Upper lobe of left lung (tissue), 6 donors: ENCODE results near the gene MEIOSIN. TPM values are rescaled to one million over a fixed set of nuclear protein-coding genes. Genes with fewer than 3 reads are reported as not detected.
"Not testable (repeated sequence)": the region's sequence is repeated elsewhere in the genome, so short reads cannot be mapped to it uniquely, and the experiment has no call there.

Source experiments
- ATAC-seq, 2 donors: fragments of 200-7000 bp; cut with Tn5 transposase; one replicate each; pipeline ENCODE4 v1.9.1; 2022; ENCODE audit warnings: mild to moderate bottlenecking in 2 of 2, moderate library complexity in 2 of 2; ENCODE audit not compliant: low FRiP score in 2 of 2
- DNase-seq, 2 donors: peaks; one replicate each; pipeline ENCODE4 v3.0.0-alpha.2; 2019 to 2020
- H3K27ac ChIP-seq, 4 donors: fragments of 200-600 bp; sonication (generic); one replicate each; pipeline ENCODE4 v1.5.1; 2016 to 2019
- H3K27me3 ChIP-seq, 4 donors: fragments of 200-600 bp; sonication (generic); one replicate each; pipeline ENCODE4 v1.5.1; 2017 to 2019
- H3K36me3 ChIP-seq, 4 donors: fragments of 200-600 bp; sonication (generic); one replicate each; pipeline ENCODE4 v1.5.1; 2016 to 2019
- H3K4me1 ChIP-seq, 4 donors: fragments of 200-600 bp; sonication (generic); one replicate each; pipeline ENCODE4 v1.5.1; 2018 to 2019
- H3K4me3 ChIP-seq, 4 donors: fragments of 200-600 bp; sonication (generic); one replicate each; pipeline ENCODE4 v1.5.1; 2017 to 2019; ENCODE audit warnings: mild to moderate bottlenecking in 2 of 4, moderate library complexity in 1 of 4
- H3K9me3 ChIP-seq, 4 donors: fragments of 200-600 bp; sonication (generic); one replicate each; pipeline ENCODE4 v1.5.1; 2018 to 2019
- EP300 ChIP-seq, 4 donors: sonication (generic); formaldehyde crosslinking; IDR thresholded peaks; one replicate each; pipeline ENCODE4 v1.5.1; 2017; ENCODE audit warnings: antibody characterized with exemption in 4 of 4, control low read depth in 2 of 4
- POLR2A ChIP-seq, 4 donors: fragments of 450-650 bp; IDR thresholded peaks; one replicate each; pipeline ENCODE4 v1.5.1; 2016 to 2017; ENCODE audit warnings: antibody characterized with exemption in 4 of 4, mild to moderate bottlenecking in 2 of 4
- POLR2AphosphoS5 ChIP-seq, 2 donors: sonication (generic); formaldehyde crosslinking; IDR thresholded peaks; one replicate each; pipeline ENCODE4 v1.5.1; 2017; ENCODE audit warnings: antibody characterized with exemption in 2 of 2
- WGBS, 2 donors: methylation state at CpG; one replicate each; pipeline ENCODE4 v1.1.5; 2017 to 2018; 5-methylcytosine and 5-hydroxymethylcytosine counted together
- total RNA-seq, 6 donors: library from RNA; depleted of rRNA in 4 of 6; stranded (reverse); fragments of >200 nt in 4 of 6; gene quantifications; one replicate each; pipeline versions ENCODE4 v1.1.0 to v1.2.1, GENCODE V29; 2016 to 2021
- TF ChIP-seq, protein P1 (sequence below), 6 experiments: fragments of 450-650 bp in 4 of 6; fragments of 200-600 bp in 2 of 6; sonication (generic) in 2 of 6; IDR thresholded peaks; one replicate each; pipeline ENCODE4 v1.5.1; 2016 to 2019; ENCODE audit warnings: antibody characterized with exemption in 6 of 6
- donor health status: DM: no; HTN: no; CAD: no; lungs with moderate emphysema.
- donor health status: DM: no; HTN: yes; CAD: no; lungs with severe emphysema.

MEIOSIN gene
- total RNA-seq, 6 donors from 2014 or later: not detected

DNA sequence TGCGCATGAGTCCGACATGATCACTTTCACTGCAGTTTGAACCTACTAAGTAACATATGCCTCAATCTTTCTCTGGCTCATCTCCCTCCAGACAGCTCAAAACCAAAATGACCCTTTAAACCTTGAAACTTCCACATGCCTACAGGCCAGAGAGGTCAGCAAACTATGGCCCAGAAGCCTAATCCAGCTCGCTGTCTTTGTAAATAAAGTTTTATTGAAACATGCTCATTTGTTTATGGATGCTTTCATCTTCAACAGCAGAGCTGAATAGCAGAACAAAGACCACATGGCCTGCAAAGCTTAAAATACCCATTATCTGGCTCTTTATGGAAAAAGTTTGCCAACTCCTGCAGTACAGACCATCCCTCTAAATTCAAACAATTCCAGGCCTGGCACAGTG is 18.1 kb upstream of the MEIOSIN start:
- Histone ChIP-seq H3K27ac (no peak overlapping the region), H3K9me3 (no peaks in the 10 kb centered on the region), H3K27me3 (no peaks in the 10 kb centered on the region), H3K36me3 (peaks cover 4 to 27% (median 21%) of the 10 kb centered on the region in 4 donors), H3K4me1 (peaks cover 16 to 17% (median 17%) of the 10 kb centered on the region in 4 donors), H3K4me3 (no peak overlapping the region)
- DNase-seq: no peak
- no peak for ATAC-seq
- TF ChIP-seq, protein P1, sequence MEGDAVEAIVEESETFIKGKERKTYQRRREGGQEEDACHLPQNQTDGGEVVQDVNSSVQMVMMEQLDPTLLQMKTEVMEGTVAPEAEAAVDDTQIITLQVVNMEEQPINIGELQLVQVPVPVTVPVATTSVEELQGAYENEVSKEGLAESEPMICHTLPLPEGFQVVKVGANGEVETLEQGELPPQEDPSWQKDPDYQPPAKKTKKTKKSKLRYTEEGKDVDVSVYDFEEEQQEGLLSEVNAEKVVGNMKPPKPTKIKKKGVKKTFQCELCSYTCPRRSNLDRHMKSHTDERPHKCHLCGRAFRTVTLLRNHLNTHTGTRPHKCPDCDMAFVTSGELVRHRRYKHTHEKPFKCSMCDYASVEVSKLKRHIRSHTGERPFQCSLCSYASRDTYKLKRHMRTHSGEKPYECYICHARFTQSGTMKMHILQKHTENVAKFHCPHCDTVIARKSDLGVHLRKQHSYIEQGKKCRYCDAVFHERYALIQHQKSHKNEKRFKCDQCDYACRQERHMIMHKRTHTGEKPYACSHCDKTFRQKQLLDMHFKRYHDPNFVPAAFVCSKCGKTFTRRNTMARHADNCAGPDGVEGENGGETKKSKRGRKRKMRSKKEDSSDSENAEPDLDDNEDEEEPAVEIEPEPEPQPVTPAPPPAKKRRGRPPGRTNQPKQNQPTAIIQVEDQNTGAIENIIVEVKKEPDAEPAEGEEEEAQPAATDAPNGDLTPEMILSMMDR (IDR thresholded peaks at IDR 0.05): no peak
- TF ChIP-seq POLR2A (IDR thresholded peaks at IDR 0.05) (no peak), POLR2AphosphoS5 (IDR thresholded peaks at IDR 0.05) (no peak), EP300 (IDR thresholded peaks at IDR 0.05) (no peak)
- WGBS, 2 donors: 94 to 98% methylated on average over 3 of the region's 3 CpGs

DNA sequence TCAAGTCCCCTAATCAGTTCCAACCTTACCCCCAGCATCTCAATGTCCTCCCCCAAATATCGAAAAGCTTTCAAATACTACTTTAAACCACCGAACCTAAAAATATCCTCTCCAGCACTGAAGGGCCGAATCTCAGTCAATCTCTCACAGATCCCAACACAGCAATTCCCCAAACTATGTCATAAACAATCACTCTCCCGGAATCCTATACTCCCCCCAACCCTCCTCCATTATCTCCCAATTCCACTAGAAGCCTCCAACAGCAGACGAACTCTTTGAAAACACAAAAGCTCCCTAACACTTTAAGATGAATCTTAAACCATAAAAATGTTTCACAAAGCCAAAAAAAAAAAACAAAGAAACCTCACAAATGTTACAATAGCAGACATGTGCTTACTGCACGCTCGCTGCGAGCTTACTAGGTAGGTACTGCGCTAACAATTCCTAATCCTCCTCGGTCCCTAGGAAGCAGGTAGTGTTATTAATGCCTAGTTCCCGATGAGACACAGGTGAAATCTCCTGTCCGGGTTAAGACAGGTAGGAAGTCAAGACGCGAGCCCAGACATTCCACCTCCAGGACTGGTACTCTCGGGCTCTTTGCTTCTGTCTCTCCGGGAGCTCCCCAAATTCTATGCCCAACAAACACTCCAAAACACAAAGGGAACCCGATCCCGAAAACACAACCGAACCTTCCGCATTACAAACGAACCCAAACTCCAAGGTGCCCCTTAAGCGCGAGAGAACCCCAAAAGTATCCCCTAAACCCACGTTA is 16.7 kb upstream of the MEIOSIN start:
- peak in 1 of 4 donors; percentile 19 for TF ChIP-seq POLR2A (IDR thresholded peaks at IDR 0.05)
- TF ChIP-seq, protein P1 (IDR thresholded peaks at IDR 0.05): no peak
- peak overlapping the region; percentile 44 to 74 (median 61) for H3K4me3 ChIP-seq
- H3K27ac ChIP-seq: peak overlapping the region; percentile 50 to 95 (median 94)
- no peaks in the 10 kb centered on the region for H3K9me3 ChIP-seq
- peak in 1 of 2 donors; percentile 44 for DNase-seq
- 2% methylated on average over 21 to 24 of the region's 24 CpGs for WGBS, 2 donors
- no peak for ATAC-seq
- H3K27me3 ChIP-seq: no peaks in the 10 kb centered on the region
- H3K4me1 ChIP-seq: peaks cover 16 to 26% (median 17%) of the 10 kb centered on the region in 4 donors
- H3K36me3 ChIP-seq: peaks cover 0 to 18% (median 17%) of the 10 kb centered on the region in 4 donors

DNA sequence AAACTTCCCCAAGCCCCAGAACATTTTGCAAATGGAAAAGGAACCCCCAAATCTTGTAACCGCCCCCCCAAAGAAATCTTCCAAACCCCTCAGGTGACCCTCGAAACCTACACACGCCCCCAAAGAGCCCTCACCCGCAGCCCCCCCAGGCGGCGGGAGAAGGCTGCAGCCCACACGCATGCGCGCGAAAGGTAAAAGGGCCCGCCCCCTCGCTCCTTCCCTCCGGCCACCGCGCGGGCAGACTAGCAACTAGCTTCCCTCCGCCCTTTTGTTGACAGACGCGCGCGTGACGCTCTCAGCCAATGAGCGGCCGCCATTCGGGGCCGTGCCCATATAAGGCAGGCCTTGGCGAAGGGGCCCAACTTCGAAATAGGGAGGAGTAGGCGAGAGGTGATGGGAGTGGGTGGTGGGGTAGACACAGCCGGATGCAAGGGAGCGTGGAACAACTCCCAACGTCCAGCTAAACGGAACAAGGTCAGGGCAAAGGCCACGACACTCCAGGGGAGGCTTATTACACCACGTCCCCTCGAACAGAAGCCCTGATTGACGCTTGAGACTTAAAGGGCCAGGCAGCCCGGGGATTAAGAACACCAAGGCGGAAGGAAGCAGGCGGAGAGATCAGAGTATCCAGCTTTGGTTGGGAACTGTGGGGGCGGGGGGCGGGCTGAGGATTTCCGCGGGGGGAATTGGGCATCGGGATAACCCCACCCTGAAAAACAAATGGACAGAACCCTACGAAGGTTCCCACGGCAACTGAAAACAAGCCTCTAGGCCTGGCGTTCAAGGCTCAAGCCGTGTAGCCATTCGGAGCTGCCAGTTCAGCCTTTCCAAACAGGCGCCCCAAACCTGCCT is 15.9 kb upstream of the MEIOSIN start:
- ATAC-seq (peak; percentile 97 to 99), DNase-seq (peak; percentile 99)
- peak overlapping the region; percentile 90 to 95 (median 94) for H3K27ac ChIP-seq
- peaks cover 0 to 15% (median 9%) of the 10 kb centered on the region in 4 donors for H3K36me3 ChIP-seq
- TF ChIP-seq, protein P1 (IDR thresholded peaks at IDR 0.05): peak in 4 of 6 experiments; percentile 9 to 49 (median 17)
- TF ChIP-seq POLR2AphosphoS5 (IDR thresholded peaks at IDR 0.05) (peak; percentile 94 to 96), POLR2A (IDR thresholded peaks at IDR 0.05) (peak in 2 of 4 donors; percentile 22 to 62), EP300 (IDR thresholded peaks at IDR 0.05) (peak in 1 of 4 donors; percentile 93)
- H3K4me3 ChIP-seq: peak overlapping the region; percentile 44 to 74 (median 61)
- H3K27me3 ChIP-seq: no peaks in the 10 kb centered on the region
- no peaks in the 10 kb centered on the region for H3K9me3 ChIP-seq
- WGBS, 2 donors: 1% methylated on average over 38 to 48 of the region's 51 CpGs
- H3K4me1 ChIP-seq: peaks cover 16 to 26% (median 19%) of the 10 kb centered on the region in 4 donors

DNA sequence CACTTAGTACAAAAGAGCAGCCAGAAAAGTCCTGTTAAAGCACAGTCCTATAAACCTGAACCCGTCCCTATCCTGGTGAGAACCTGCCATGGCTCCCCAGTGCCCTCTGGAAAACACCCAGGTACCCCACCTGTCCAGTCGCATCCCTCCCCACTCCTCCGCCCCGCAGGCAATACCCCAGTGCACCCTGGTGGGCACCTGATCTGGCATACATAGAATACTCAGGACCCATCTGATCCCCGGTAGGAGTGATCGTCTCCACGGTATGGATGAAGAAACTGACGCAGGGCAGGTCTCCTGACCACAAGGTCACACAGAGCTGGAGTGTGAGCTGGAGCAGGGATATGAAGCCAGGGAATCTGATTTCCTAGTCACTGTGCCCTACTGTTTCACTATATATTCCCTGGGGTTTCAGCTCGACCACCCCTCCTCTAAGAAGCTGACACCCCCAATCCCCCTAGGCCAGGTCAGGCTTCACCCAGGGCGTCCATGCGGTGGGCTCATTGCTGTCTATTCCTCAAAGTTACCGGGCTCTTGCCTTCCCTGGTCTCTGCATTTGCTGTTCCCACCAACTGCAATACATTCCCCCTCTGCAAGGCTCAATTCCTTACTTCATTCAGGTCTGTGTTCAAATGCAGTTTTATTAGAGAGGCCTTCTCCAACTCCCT is 15.1 kb upstream of the MEIOSIN start:
- TF ChIP-seq POLR2A (IDR thresholded peaks at IDR 0.05) (no peak), POLR2AphosphoS5 (IDR thresholded peaks at IDR 0.05) (no peak), EP300 (IDR thresholded peaks at IDR 0.05) (no peak)
- TF ChIP-seq, protein P1 (IDR thresholded peaks at IDR 0.05): no peak
- Histone ChIP-seq H3K4me3 (peak overlapping the region; percentile 26 to 74 (median 61)), H3K27ac (peak overlapping the region; percentile 90 to 95 (median 94)), H3K36me3 (peaks cover 1 to 12% (median 6%) of the 10 kb centered on the region in 4 donors), H3K4me1 (peaks cover 16 to 26% (median 20%) of the 10 kb centered on the region in 4 donors), H3K9me3 (no peaks in the 10 kb centered on the region), H3K27me3 (no peaks in the 10 kb centered on the region)
- DNase-seq (no peak), ATAC-seq (no peak)
- WGBS, 2 donors: 60 to 64% methylated on average over 12 of the region's 12 CpGs

DNA sequence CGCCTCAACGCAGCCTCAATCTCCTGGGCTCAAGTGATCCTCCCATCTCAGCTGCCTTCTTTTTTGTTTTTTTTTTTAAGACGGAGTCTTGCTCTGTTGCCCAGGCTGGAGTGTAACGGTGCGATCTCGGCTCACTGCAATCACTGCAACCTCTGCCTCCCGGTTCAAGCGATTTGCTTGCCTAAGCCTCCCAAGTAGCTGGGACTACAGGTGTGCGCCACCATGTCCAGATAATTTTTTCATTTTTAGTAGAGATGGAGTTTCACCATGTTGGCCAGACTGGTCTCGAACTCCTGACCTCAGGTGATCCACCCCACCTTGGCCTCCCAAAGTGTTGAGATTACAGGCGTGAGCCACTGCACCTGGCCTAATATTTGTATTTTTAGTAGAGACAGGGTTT is 13.2 kb upstream of the MEIOSIN start:
- H3K27me3 ChIP-seq, ATAC-seq, H3K4me3 ChIP-seq, H3K9me3 ChIP-seq, DNase-seq: not testable (repeated sequence)
- Histone ChIP-seq H3K4me1 (peaks cover 16 to 26% (median 20%) of the 10 kb centered on the region in 4 donors), H3K36me3 (peaks cover 2 to 14% (median 7%) of the 10 kb centered on the region in 4 donors), H3K27ac (peak overlapping the region in 3 of 4 donors; percentile 19 to 67 (median 56))
- 97 to 98% methylated on average over 9 to 11 of the region's 11 CpGs for WGBS, 2 donors

DNA sequence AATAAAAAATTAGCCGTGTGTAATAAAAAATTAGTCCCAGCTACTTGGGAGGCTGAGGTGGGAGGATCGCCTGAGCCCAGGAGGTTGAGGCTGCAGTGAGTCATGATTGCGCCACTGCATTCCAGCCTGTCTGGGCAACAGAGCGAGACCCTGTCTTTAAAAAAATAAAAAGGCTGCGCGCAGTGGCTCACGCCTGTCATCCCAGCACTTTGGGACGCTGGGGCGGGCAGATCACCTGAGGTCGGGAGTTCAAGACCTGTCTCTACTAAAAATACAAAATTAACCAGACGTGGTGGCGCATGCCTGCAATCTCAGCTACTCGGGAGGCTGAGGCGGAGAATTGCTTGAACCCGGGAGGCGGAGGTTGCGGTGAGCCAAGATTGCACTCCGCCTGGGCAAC is 4.6 kb upstream of the MEIOSIN start:
- H3K36me3 ChIP-seq, H3K27ac ChIP-seq, H3K9me3 ChIP-seq, DNase-seq, H3K27me3 ChIP-seq, ATAC-seq, H3K4me3 ChIP-seq: not testable (repeated sequence)
- H3K4me1 ChIP-seq: peaks cover 13 to 25% (median 16%) of the 10 kb centered on the region in 4 donors
- WGBS, 2 donors: 94 to 96% methylated on average over 18 of the region's 18 CpGs
